NCI-H2029 treated with DMSO at 0.1 percent for 48 hours (cell line): ENCODE data around the gene IMPDH1.
"Not testable (repeated sequence)": the region's sequence is repeated elsewhere in the genome, so short reads cannot be mapped to it uniquely, and the experiment has no call there.

Source experiments
- DNase-seq: peaks from one replicate; lab custom pipeline; 2025; lab: John Stamatoyannopoulos, UW

The IMPDH1 gene

DNA sequence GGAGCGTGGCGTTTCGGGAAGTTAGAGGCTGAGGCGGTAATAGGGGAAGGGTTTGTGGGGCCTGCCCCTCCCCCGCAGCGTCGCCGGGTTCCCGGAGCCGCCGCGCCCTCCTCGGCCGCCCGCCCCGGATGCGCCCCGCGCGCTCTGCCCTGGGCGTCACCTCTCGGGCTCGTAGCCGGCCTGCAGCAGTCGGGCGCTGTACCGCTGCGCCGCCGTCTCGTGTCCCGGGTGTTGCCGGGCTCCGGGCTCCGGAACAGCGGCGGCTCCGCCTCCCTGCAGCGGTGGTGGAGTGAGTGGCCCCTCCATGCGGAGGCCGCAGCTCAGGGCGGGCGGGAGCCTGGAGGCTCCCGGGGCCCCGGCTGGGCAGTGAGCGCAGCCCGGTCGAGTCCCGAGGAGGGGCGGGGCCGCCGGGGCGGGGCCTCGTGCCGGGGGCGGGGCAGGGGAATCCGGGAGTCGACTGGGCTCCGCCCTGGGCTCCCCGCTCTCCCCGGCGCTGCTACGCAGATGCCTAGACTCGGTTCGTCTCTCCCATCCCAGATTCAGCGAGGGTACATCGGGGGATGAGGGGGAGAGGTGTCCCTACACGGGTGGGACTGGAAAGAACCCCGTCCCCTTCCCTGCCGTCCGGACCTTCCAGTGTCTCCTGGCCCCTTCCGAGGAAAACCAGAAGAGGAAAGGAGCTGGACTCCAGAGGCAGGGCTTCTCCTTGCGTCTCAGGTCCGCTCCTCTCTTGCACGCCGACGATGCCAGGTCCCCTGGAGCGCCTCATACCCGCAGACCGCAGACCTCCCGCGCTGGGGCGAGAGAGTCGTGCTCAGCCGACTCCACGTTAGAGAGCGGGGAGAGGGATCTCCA, at the start of gene IMPDH1:
Gene IMPDH1, minus strand, starts transcription at position 387 of the 855 bp plus-strand sequence. Its CDS starts 81 bp downstream, at position 306.
- DNase-seq: no peak

DNA sequence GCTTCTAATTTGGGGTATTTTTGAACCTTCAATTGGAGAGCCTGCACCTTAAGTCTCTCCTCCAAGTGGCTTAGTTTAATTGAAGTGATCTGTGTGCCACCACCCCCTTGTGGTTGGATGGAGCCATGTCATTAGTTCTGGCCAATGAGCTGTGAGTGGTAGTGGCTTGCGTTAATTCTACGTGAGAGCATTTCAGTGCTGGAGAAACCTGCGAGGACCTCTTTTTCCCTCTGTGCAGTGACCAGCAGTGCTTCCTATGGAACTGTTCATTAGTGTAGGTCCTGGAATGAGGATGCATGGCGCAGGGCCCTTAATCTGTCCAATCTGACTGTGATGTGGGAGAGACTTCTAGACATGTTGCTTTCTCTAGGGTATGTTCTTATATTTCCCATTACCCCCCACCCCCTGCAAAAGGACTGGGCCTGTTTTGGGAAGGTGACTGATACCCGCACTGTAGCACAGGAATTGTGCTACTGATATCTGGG, 49.7 kb upstream of the IMPDH1 start:
- no peak for DNase-seq

DNA sequence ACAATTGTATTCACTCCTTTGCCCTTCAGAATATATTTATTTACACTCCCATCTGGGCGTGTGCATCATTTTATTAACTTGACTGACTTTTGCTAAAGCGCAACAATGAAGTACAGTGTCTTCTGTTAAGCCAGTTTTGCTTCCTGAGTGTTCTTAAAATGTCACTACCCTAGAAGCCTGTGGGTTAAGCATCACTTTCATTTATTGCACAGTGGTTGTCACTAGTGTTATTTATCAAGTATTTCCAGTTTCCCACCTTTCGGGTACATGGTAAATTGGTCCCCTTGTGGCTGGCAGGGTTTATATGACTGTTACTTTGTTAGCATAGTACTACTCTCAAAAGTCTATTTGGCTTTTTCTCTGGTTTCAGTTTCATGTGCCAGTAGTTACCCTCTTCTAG, 49.2 kb upstream of the IMPDH1 start:
- DNase-seq: no peak

GRCh38 chr7:128457385-128457784, 47.6 kb upstream of the IMPDH1 start:
- DNase-seq: not testable (repeated sequence)

DNA sequence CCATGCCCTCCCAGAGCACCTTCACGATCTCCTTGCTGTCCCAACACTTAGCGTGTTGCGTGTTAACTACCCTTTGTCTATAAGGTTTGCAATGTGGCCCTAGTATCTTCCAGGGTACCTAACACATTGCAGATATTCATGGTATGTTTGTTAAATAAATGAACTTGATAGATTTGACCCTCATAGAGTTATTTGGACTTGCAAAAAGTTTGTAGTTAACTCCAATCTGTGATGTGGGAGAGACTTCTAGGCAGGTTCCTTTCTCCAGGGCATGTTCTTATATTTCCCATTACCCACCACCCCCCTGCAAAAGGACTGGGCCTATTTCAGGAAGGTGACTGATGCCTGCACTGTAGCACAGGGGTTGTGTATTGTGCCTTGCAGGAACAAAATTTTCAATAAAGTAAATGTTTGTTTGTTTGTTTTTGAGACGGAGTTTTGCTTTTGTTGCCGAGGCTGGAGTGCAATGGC, 46.5 kb upstream of the IMPDH1 start:
- no peak for DNase-seq

DNA sequence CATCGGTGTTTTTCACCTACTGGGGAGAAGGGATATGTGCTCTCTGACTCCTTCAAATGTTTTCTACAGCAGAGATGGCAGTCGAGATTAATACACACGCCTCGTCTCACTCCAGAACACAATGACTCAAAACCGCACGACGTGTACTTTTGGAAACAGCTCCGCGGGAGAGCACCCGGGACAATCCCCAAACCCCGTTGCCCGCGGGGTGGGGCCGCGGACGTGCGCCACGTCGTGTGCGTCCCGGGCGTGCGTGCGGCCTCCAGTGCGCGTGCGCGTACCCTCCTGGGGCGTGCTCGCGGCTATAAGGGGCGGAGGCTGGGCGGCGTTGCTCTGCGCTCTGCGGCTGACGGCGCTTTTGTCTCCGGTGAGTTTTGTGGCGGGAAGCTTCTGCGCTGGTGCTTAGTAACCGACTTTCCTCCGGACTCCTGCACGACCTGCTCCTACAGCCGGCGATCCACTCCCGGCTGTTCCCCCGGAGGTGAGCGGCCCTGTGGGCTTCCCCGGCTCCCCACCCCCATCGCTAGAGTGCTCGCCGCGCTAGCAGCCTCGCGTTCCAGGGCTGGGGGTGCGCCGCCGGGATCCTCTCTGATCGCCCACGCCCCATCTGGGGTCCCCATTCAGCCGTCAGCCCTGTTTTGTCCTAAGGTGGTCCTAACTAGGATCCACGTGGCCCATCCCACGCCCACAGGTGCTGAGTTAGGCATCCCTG, 45.9 kb upstream of the IMPDH1 start, which contains the start of gene HILPDA:
Gene HILPDA, plus strand, starts transcription at position 336 of the 712 bp plus-strand sequence. CDS start 1,391 bp downstream, outside the sequence.
- peak; percentile 61 for DNase-seq

DNA sequence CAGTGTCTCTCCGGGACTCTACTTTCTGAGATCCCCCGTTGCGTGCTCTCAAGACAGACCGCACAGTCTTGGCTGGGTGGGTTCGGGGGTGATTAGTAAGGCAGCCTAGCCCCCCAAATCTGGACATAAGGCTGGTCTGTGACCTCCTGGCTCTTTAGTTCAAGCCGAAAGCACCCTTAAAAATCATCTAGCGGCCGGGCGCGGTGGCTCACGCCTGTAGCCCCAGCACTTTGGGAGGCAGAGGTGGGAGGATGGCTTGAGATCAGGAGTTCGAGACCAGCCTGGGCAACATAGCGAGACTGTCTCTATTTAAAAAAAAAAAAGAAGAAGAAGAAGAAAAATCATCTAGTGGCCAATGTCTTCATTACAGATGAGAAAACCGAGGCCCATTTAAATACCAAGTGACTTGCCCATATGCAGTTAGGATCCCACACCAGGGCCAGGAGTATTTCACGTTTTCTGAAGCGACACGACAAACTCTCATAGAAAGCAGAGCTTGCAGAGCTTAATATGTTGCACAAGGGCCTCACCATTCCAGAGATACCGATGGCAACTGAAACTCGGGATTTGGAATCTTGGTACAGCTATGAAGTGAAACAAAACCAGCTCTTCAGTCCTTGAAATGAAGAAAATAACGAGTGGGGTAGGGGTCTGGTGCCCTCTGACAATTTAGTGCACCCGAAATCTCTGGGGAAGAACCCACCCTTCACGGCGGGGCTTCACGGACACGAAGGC, 45.2 kb upstream of the IMPDH1 start:
- DNase-seq: no peak

DNA sequence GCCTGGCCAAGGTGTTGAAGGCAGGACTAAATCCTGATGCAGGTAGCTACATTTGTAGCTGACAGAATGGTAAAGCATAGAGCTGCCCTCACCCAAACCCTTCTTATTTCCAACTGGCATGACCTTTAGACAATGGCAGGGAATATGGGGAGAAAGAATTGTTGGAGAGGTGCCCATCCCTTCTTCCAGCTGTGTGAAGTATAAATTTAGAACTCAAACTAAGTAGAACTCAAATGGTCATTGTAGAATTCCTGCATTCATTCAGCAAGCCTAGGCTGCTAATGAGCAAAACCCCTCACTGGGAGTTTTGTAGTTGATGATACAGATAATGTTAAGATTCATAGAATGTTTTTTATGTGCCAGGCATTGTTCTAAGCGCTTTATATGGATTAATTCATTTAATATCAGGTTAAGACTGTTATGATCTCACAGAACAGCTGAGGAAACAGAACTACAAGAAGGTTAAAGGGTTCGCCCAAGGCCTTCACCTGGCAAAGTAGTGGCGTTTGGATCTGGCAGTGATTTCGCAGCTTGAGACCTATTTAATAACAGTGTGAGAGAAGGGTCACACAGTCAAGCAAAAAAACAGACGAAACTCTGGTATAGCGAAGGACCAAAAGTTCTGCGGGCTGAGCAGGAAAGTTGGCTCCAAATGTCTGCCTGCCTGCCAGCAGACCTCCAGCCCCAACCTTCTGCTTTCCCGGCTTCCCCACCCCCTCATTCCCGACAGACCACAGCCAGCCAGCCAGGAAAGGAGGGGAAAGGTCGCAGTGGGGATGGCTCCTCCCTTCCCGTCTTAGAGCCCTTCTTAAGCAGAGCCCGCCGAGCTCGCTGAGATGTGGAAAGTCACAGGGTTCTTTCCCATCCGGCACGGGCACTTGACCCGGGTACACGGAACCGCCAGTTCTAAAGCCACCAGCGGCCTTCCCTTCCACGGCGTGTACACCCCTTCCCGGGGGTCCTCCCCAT, 44.3 kb upstream of the IMPDH1 start:
- no peak for DNase-seq

GRCh38 chr7:128452552-128452951, 42.8 kb upstream of the IMPDH1 start:
- no peak for DNase-seq

DNA sequence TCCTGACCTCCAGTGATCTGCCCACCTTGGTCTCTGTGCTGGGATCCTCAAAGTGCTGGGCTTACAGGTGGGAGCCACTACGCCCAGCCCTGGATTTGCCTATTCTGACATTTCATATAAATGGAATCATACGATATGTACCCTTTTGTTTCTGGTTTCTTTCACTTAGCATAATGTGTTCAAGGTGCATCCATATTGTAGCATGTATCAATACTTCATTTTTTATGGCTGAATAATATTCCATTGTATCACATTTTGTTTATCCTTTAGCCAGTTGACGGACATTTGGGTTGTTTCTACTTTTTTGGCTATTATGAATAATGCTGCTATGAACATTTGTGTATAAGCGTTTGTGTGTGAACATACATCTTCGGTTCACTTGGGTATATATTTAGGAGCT, 41.1 kb upstream of the IMPDH1 start:
- no peak for DNase-seq

- DNase-seq: no peak
These were observed 40.6 kb upstream of the IMPDH1 start for GRCh38 chr7:128450409-128450808.

- DNase-seq: no peak
These were observed 39.0 kb upstream of the IMPDH1 start for GRCh38 chr7:128448751-128449302.

DNA sequence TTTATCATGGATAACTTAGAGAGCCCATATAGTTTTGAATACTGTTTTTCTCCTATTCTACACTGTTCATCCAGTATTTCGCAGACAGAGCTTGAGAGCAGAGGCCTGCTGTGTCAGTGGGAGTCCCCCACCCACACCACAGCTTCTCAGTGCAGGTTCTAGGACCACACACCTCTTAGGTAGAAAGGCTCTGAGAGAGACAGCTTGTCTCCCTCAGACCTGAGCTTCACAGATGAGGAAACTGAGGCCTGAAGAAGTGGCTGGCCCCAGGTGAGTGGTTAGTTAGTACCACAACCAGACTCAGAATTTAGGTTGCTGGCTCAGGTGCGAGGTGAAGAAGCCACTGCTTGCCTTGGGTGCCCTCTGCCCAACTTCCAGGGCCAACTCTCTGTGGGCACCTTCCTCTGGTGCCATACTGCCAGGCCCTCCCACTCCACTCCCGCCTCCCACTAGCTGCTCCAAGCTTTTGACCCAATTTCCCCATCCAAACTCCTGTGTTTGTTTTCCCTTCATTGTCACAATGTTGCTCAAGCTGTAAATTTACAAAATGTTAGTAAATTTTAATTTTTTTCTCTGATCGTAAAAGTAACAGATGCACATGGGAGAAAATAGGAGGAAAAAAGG, 38.3 kb upstream of the IMPDH1 start:
- DNase-seq: no peak

DNA sequence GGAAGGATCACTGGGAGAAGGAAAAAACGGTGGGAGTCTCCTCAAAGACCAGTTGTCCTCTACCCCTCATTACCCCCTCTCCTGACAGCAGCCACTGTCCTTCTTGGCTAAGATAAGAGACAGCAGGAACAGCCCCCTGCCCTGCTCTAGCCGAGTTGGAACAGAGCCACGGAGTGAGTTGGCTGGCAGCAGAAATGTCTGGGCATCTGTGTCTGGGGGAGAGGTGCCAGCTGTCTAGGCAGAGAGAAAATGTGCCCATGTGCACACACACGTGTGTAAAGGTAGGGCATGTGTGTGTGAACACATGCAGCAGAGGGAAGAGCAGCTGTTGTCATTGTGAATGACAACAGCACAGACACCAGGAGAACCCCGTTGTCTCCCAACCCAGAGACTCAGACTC, 36.5 kb upstream of the IMPDH1 start:
- no peak for DNase-seq

- DNase-seq: no peak
These were observed 34.2 kb upstream of the IMPDH1 start for GRCh38 chr7:128443831-128444600.

DNA sequence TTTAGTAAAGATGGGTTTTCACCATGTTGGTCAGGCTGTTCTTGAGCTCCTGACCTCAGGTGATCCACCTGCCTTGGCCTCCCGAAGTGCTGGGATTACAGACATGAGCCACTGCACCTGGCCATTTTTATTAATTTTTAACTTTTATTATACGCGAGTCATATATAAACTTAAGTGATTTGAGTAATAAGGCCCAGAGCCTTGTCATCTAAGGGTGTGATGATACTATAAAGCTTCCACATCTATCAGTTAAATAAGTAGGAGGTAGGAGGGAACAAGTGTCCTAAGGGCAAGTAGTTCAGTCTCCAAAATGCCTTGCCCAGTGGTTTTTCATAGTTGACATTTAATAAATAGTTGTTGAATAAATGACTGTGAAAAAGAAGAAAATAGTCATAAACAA, 32.6 kb upstream of the IMPDH1 start:
- no peak for DNase-seq

GRCh38 chr7:128437426-128438332, 27.9 kb upstream of the IMPDH1 start:
- DNase-seq: no peak

GRCh38 chr7:128435327-128435686, 25.5 kb upstream of the IMPDH1 start:
- no peak for DNase-seq
